ENCODE measurements around the gene CSE1L. TPM values are rescaled to one million over a fixed set of nuclear protein-coding genes. Genes with fewer than 3 reads are reported as not detected.

The CSE1L gene
- total RNA-seq, 1 experiment from 2014 or later = 246 TPM

GRCh38 chr20:49032455-49032854 is 13.7 kb upstream of the CSE1L start:
- H4K91ac ChIP-seq (ENCODE audit: insufficient read length, low read depth, low read length) = no peak overlapping the region
- Mint-ChIP-seq H3K36me3 (ENCODE audit: insufficient read depth in 1 of 3, low read depth in 3 of 3) (peaks cover 2 to 34% (median 27%) of the 10 kb centered on the region in 3 experiments; a peak in 6 of 7 replicates), H3K4me1 (peaks cover 4 to 8% of the 10 kb centered on the region in 2 experiments; a peak in 3 of 4 replicates), H3K27me3 (ENCODE audit: low read depth) (no peaks in the 10 kb centered on the region), H3K4me3 (no peak overlapping the region), H3K27ac (no peak overlapping the region), H3K9me3 (no peaks in the 10 kb centered on the region)
- TF ChIP-seq CTCF (conservative IDR thresholded peaks at IDR 0.05) = no peak
- H2AFZ ChIP-seq (ENCODE audit: low read length) = no peak overlapping the region
- no peak overlapping the region for H3K23ac ChIP-seq (ENCODE audit: insufficient read length, low read depth, low read length)
- no peaks in the 10 kb centered on the region for H3K9me3 ChIP-seq (ENCODE audit: control insufficient read depth, low read depth, low read length)
- no peak overlapping the region for H3K14ac ChIP-seq (ENCODE audit: insufficient read depth, low read length)
- no peak overlapping the region for H3K27ac ChIP-seq (ENCODE audit: insufficient read length, low read depth, low read length)
- H4K8ac ChIP-seq (replicated peaks; ENCODE audit: insufficient read length, low read depth, low read length) = no peak overlapping the region
- no peak overlapping the region for H3K56ac ChIP-seq (ENCODE audit: insufficient read length, low read depth, low read length)
- H2BK15ac ChIP-seq (ENCODE audit: low read depth, low read length) = no peak overlapping the region
- no peak overlapping the region for H3K4ac ChIP-seq (ENCODE audit: low read depth, low read length)
- H2BK20ac ChIP-seq (ENCODE audit: low read depth, low read length, poor library complexity, severe bottlenecking) = no peak overlapping the region
- H3K4me2 ChIP-seq (ENCODE audit: insufficient read depth, insufficient read length, low read length) = no peak overlapping the region
- H3K79me2 ChIP-seq (ENCODE audit: insufficient read depth, low read length) = no peaks in the 10 kb centered on the region
- H4K20me1 ChIP-seq (ENCODE audit: control insufficient read depth, insufficient read depth, insufficient read length) = no peaks in the 10 kb centered on the region
- no peak overlapping the region for H3K18ac ChIP-seq (ENCODE audit: insufficient read length, low read depth, low read length)
- H2BK5ac ChIP-seq (ENCODE audit: insufficient read length, low read length) = no peak overlapping the region
- H3K79me1 ChIP-seq (ENCODE audit: insufficient read depth, low read depth, low read length, poor library complexity, severe bottlenecking) = no peaks in the 10 kb centered on the region
- H3K9ac ChIP-seq (ENCODE audit: extremely low read depth, insufficient read length, low read length) = no peak overlapping the region
- WGBS (ENCODE audit: extremely low coverage, insufficient read length, low lambda C conversion rate) = no CpG with 5 or more reads among the region's 8 CpGs
- H3K4me1 ChIP-seq (ENCODE audit: insufficient read depth, low read length) = no peaks in the 10 kb centered on the region
- H4K5ac ChIP-seq (ENCODE audit: insufficient read length, low read depth, low read length) = no peak overlapping the region
- no peak overlapping the region for H2BK120ac ChIP-seq (ENCODE audit: low read depth, low read length, poor library complexity, severe bottlenecking)
- H2BK12ac ChIP-seq (ENCODE audit: insufficient read length, low read depth, low read length) = no peak overlapping the region
- no peak overlapping the region for H2AK5ac ChIP-seq (ENCODE audit: insufficient read length, low read length)
- no peaks in the 10 kb centered on the region for H3K23me2 ChIP-seq (ENCODE audit: insufficient read length, low read depth, low read length, poor library complexity, severe bottlenecking)
- no peak for DNase-seq
- H3K27me3 ChIP-seq (ENCODE audit: insufficient read depth, low read length) = no peaks in the 10 kb centered on the region
- H3T11ph ChIP-seq (ENCODE audit: low read length) = no peak overlapping the region

Data from H9 (cell line).